AG04450 (cell line): Measurements from ENCODE around the gene IZUMO4. TPM values are rescaled to one million over a fixed set of nuclear protein-coding genes. Genes with fewer than 3 reads are reported as not detected.

Experiments used
- CTCF ChIA-PET: fragments of 300-600, 350-600 bp; formaldehyde crosslinking; extraction: SDS; loops from one replicate; lab custom pipeline; 2022; ENCODE audit warnings: antibody characterized with exemption, inconsistent platforms; lab: Charles Lee
- POLR2A ChIA-PET: fragments of 350-600 bp; formaldehyde crosslinking; extraction: SDS; loops from one replicate; lab custom pipeline; 2021; ENCODE audit warnings: antibody characterized with exemption, inconsistent platforms; lab: Yijun Ruan, JAX
- DNase-seq: peaks from one replicate; pipeline ENCODE4 v3.0.0-alpha.2; 2011; ENCODE audit warnings: low read depth, low spot score
- H3K27ac ChIP-seq: one replicate; pipeline ENCODE4 v1.5.1; 2012; ENCODE audit warnings: low read depth, low read length, control low read depth
- H3K27me3 ChIP-seq: one replicate; pipeline ENCODE4 v1.6.0; 2012; ENCODE audit warnings: low read length; ENCODE audit not compliant: control insufficient read depth, insufficient read depth
- H3K4me3 ChIP-seq: 2 replicates; pipeline ENCODE4 v1.5.1; 2011; ENCODE audit warnings: mild to moderate bottlenecking, low read depth, low read length, control low read depth
- H3K9me3 ChIP-seq: 2 replicates; pipeline ENCODE4 v1.5.1; 2012; ENCODE audit warnings: low read length; ENCODE audit not compliant: control insufficient read depth, insufficient read depth
- polyA plus RNA-seq: library from polyadenylated mRNA; depleted of rRNA; stranded (reverse); fragments of >200 nt; gene quantifications from 2 replicates; pipeline ENCODE4 v1.2.3, GENCODE V29; 2011
- TF ChIP-seq, protein P1 (sequence below): IDR thresholded peaks from 2 replicates; pipeline ENCODE4 v1.5.1; 2011; ENCODE audit warnings: low read depth, low read length, control low read depth, inconsistent platforms

The IZUMO4 gene
- polyA plus RNA-seq, 1 experiment = 0.56 TPM

- Histone ChIP-seq H3K27ac (no peak overlapping the region), H3K4me3 (no peak overlapping the region), H3K9me3 (peaks cover 3% of the 10 kb centered on the region; the same call in 1 of the 2 replicates), H3K27me3 (no peaks in the 10 kb centered on the region)
- ChIA-PET POLR2A (no interaction called here), CTCF (no interaction called here)
- no peak for DNase-seq
- TF ChIP-seq, protein P1, sequence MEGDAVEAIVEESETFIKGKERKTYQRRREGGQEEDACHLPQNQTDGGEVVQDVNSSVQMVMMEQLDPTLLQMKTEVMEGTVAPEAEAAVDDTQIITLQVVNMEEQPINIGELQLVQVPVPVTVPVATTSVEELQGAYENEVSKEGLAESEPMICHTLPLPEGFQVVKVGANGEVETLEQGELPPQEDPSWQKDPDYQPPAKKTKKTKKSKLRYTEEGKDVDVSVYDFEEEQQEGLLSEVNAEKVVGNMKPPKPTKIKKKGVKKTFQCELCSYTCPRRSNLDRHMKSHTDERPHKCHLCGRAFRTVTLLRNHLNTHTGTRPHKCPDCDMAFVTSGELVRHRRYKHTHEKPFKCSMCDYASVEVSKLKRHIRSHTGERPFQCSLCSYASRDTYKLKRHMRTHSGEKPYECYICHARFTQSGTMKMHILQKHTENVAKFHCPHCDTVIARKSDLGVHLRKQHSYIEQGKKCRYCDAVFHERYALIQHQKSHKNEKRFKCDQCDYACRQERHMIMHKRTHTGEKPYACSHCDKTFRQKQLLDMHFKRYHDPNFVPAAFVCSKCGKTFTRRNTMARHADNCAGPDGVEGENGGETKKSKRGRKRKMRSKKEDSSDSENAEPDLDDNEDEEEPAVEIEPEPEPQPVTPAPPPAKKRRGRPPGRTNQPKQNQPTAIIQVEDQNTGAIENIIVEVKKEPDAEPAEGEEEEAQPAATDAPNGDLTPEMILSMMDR = no peak
Measured at GRCh38 chr19:2072757-2073551, 23.8 kb upstream of the IZUMO4 start.

GRCh38 chr19:2076526-2076944 is 20.2 kb upstream of the IZUMO4 start:
- CTCF ChIA-PET = no interaction called here

DNA sequence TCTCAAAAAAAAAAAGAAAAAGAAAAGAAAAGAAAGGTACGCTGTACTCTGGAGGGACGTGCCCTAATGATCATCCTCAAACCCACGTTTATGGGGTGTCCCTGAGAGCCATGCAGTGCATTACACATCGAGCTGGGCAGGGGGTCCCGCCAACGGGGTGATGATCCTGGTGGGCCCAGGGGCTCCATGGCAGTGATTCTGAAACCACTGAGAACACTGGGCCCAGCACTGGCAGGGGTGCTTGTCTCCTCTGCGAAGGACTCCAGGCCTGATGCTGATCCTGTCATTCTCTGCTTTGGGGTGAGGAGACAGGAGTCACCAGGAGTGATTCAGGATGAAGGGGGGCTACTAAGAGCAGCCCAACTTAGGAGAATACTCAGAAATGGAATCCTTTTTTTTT is 19.3 kb upstream of the IZUMO4 start:
- no peak for DNase-seq
- H3K27ac ChIP-seq = no peak overlapping the region
- POLR2A ChIA-PET = interaction anchor here (0.7 kb wide), 1 partner anchor 103 kb away, joined by 3 read pairs; no protein-coding TSS in a partner anchor
- H3K9me3 ChIP-seq = peaks cover 3% of the 10 kb centered on the region; the same call in 1 of the 2 replicates
- TF ChIP-seq, protein P1 = no peak
- no peaks in the 10 kb centered on the region for H3K27me3 ChIP-seq
- no peak overlapping the region for H3K4me3 ChIP-seq
- CTCF ChIA-PET = interaction anchor here (0.6 to 1.0 kb wide), 2 partner anchors 8 to 58 kb away, joined by 3 to 4 read pairs; no protein-coding TSS in a partner anchor

More at GRCh38 chr19:2076526-2076944, 20.2 kb upstream of the IZUMO4 start:
- Histone ChIP-seq H3K9me3 (peaks cover 3% of the 10 kb centered on the region; the same call in 1 of the 2 replicates), H3K27ac (no peak overlapping the region), H3K4me3 (no peak overlapping the region), H3K27me3 (no peaks in the 10 kb centered on the region)
- POLR2A ChIA-PET = interaction anchor here (0.7 kb wide), 1 partner anchor 102 kb away, joined by 3 read pairs; no protein-coding TSS in a partner anchor
- no peak for DNase-seq
- TF ChIP-seq, protein P1 = no peak

- Histone ChIP-seq H3K9me3 (peaks cover 3% of the 10 kb centered on the region; the same call in 1 of the 2 replicates), H3K4me3 (no peak overlapping the region), H3K27ac (no peak overlapping the region), H3K27me3 (no peaks in the 10 kb centered on the region)
- ChIA-PET POLR2A (no interaction called here), CTCF (interaction anchor here (0.6 to 1.0 kb wide), 2 partner anchors 8 to 59 kb away, joined by 3 to 4 read pairs; no protein-coding TSS in a partner anchor)
- DNase-seq = no peak
- TF ChIP-seq, protein P1 = no peak
Measured at GRCh38 chr19:2077833-2078619, 18.7 kb upstream of the IZUMO4 start.
